DOHH2 (cell line): Measurements from ENCODE around the gene TANGO2.

ENCODE experiments used
- H3F3A ChIP-seq: fragments of 200-600 bp; sonication (generic), shearing (Covaris generic); 2 replicates; pipeline ENCODE4 v1.6.0; 2016; ENCODE audit warnings: antibody characterized with exemption, mild to moderate bottlenecking; ENCODE audit not compliant: control insufficient read depth, insufficient read depth
- H3K27ac ChIP-seq: fragments of 200-600 bp; sonication (generic); 2 replicates; pipeline ENCODE4 v1.5.1; 2014; ENCODE audit warnings: low read depth, mild to moderate bottlenecking, low read length, moderate library complexity
- H3K27me3 ChIP-seq: fragments of 200-600 bp; sonication (generic); 2 replicates; pipeline ENCODE4 v1.6.1; 2014; ENCODE audit warnings: mild to moderate bottlenecking, low read length, mixed read lengths; ENCODE audit not compliant: control insufficient read depth
- H3K36me3 ChIP-seq: fragments of 200-600 bp; sonication (generic); 2 replicates; pipeline ENCODE4 v1.6.1; 2014; ENCODE audit warnings: mild to moderate bottlenecking, low read length, moderate library complexity, mixed read lengths; ENCODE audit not compliant: control insufficient read depth
- H3K4me1 ChIP-seq: fragments of 200-600 bp; sonication (generic); 2 replicates; pipeline ENCODE4 v1.6.1; 2014; ENCODE audit warnings: mild to moderate bottlenecking, low read length, mixed read lengths; ENCODE audit not compliant: control insufficient read depth
- H3K4me2 ChIP-seq: fragments of 200-600 bp; sonication (generic); 2 replicates; pipeline ENCODE4 v1.6.0; 2014; ENCODE audit warnings: mild to moderate bottlenecking, low read length, moderate library complexity
- H3K4me3 ChIP-seq: fragments of 200-600 bp; sonication (generic); 2 replicates; pipeline ENCODE4 v1.5.1; 2014; ENCODE audit warnings: mild to moderate bottlenecking, low read length, mixed read lengths
- H3K79me2 ChIP-seq: fragments of 200-600 bp; sonication (generic); 2 replicates; pipeline ENCODE4 v1.6.1; 2014; ENCODE audit warnings: mild to moderate bottlenecking, low read length, mixed read lengths; ENCODE audit not compliant: control insufficient read depth
- H3K9me2 ChIP-seq: fragments of 200-600 bp; sonication (generic); replicated peaks from 2 replicates; pipeline ENCODE4 v1.6.1; 2014; ENCODE audit warnings: mild to moderate bottlenecking, low read length, mixed read lengths; ENCODE audit not compliant: control insufficient read depth
- H3K9me3 ChIP-seq: fragments of 200-600 bp; sonication (generic); 2 replicates; pipeline ENCODE4 v1.6.1; 2014; ENCODE audit warnings: antibody characterized with exemption, low read length, mixed read lengths; ENCODE audit not compliant: control insufficient read depth, insufficient read depth
- H4K20me1 ChIP-seq: fragments of 200-600 bp; sonication (generic); 2 replicates; pipeline ENCODE4 v1.6.0; 2014; ENCODE audit warnings: low read depth, mild to moderate bottlenecking, antibody characterized with exemption, low read length, moderate library complexity; ENCODE audit not compliant: control insufficient read depth, insufficient read depth
- EZH2phosphoT487 ChIP-seq: fragments of 200-600 bp; sonication (generic); IDR thresholded peaks from 2 replicates; pipeline ENCODE4 v1.6.1; 2017; ENCODE audit warnings: borderline replicate concordance, mild to moderate bottlenecking, antibody characterized with exemption, low read length, moderate library complexity, mixed read lengths
- TF ChIP-seq, protein P1 (sequence below): fragments of 200-600 bp; sonication (generic); IDR thresholded peaks from one replicate; pipeline ENCODE4 v1.5.1; 2014; ENCODE audit warnings: antibody characterized with exemption, mild to moderate bottlenecking, low read depth, low read length; ENCODE audit not compliant: poor library complexity, severe bottlenecking

TANGO2 gene

DNA sequence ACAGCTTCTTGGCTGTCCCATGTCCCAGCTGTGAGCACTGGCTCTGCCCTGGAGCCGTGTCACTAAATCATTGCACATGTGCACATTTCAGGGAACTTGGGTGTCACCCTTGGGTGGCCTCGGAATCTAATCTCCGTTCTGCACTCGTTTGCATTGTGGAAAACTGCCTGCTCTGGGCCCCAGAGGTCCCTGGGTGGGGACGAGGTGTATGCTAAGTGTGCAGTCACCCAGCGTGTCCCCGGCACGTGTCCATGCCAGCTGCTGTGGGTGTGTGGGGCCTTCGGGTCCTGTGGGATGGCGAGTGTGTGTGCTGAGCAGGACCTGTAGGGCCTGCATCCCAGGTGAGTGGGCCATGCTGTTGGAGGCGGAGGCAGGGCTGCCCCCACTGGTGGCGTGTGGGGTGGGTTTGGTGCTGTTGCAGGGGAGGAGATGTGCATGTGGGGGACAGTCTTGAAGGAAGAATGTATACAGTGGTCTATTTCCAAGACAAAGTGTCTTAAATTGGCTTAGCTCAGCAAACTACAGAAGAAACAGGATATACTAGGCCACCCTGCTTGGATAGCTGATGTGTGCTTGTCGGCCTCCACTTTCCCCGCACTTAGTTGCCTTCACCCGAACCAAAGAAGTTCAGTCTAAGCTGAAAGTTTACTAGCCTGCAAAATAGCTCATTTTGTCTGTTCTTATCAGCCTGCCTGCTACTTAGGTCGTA is 14.6 kb downstream of the TANGO2 start:
- Histone ChIP-seq H3K4me2 (peak overlapping the region; percentile 65), H3K27ac (peak overlapping the region; percentile 92), H3K36me3 (peaks cover 30% of the 10 kb centered on the region), H4K20me1 (no peaks in the 10 kb centered on the region), H3K9me2 (no peaks in the 10 kb centered on the region), H3K4me1 (peaks cover 76% of the 10 kb centered on the region), H3K27me3 (no peaks in the 10 kb centered on the region), H3K79me2 (peaks cover 43% of the 10 kb centered on the region), H3F3A (peaks cover 8% of the 10 kb centered on the region; the same call in 1 of the 2 replicates), H3K4me3 (peak overlapping the region; percentile 48), H3K9me3 (peaks cover 8% of the 10 kb centered on the region; the same call in 1 of the 2 replicates)
- no peak for TF ChIP-seq EZH2phosphoT487
- TF ChIP-seq, protein P1, sequence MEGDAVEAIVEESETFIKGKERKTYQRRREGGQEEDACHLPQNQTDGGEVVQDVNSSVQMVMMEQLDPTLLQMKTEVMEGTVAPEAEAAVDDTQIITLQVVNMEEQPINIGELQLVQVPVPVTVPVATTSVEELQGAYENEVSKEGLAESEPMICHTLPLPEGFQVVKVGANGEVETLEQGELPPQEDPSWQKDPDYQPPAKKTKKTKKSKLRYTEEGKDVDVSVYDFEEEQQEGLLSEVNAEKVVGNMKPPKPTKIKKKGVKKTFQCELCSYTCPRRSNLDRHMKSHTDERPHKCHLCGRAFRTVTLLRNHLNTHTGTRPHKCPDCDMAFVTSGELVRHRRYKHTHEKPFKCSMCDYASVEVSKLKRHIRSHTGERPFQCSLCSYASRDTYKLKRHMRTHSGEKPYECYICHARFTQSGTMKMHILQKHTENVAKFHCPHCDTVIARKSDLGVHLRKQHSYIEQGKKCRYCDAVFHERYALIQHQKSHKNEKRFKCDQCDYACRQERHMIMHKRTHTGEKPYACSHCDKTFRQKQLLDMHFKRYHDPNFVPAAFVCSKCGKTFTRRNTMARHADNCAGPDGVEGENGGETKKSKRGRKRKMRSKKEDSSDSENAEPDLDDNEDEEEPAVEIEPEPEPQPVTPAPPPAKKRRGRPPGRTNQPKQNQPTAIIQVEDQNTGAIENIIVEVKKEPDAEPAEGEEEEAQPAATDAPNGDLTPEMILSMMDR = no peak

DNA sequence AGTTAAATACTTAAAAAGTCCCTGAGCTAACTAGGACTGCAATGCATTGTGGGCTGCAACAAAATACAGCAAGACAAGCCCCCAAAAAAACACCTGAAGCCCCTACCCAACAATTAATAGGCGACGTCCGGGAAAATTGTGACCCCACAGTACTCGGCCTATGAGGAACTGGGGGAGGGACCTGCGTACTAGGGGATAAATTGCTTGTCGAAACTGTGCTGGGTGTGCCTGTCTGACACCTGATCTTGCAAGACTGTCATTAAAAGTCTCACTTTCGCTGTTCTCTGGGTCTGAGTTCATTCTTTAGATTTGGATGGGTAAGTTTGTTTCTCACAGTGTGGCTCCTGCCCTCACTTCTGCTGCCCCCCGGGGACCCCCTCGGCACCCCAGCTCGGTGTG is 15.2 kb downstream of the TANGO2 start:
- Histone ChIP-seq H3K27ac (peak overlapping the region; percentile 92), H3K4me3 (peak overlapping the region; percentile 48)

DNA sequence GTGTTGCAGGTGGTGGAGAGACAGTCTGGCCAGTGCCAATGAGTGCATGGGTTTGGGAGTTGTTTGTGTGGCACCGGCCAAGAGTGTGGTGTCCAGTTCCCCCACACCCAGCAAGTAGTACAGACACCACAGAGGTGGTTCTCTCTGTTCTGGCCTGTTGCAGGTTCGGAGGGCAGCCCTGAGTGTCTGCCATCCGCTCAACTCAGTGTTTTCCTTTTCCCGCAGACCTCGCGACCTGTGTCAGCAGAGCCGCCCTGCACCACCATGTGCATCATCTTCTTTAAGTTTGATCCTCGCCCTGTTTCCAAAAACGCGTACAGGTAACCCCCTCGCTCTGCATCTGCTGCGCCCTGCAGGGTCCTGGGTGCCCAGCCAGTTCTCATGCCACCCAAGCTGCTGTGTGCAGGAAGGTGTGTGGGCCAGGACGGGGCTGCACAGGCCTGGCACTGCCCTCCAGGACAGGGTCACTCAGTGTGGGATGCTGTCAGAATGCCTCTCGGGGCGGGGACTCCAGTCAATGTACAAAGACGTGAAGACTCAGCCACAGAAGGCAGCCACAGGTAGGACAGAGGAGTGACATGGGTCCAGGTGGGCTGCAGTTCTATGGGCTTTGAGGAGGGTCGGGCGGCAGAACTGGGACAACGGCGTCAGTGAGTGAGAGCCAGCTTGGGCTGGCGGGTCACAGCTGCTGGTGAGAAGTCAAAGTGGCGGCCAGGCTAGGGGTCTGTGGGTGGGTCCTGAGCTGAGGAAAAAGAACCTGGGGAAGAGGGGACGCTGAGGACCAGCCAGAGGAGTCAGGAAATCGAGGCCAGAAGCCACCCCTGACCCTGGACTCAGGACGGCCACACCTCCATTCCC is 15.9 kb downstream of the TANGO2 start:
- H4K20me1 ChIP-seq = no peaks in the 10 kb centered on the region
- TF ChIP-seq, protein P1 = no peak
- no peak for TF ChIP-seq EZH2phosphoT487
- peaks cover 8% of the 10 kb centered on the region; the same call in 1 of the 2 replicates for H3K9me3 ChIP-seq
- peak overlapping the region; percentile 48 for H3K4me3 ChIP-seq
- H3K27me3 ChIP-seq = no peaks in the 10 kb centered on the region
- peaks cover 37% of the 10 kb centered on the region for H3K79me2 ChIP-seq
- no peaks in the 10 kb centered on the region for H3K9me2 ChIP-seq
- peaks cover 67% of the 10 kb centered on the region for H3K4me1 ChIP-seq
- H3K36me3 ChIP-seq = peaks cover 30% of the 10 kb centered on the region
- peaks cover 8% of the 10 kb centered on the region; the same call in 1 of the 2 replicates for H3F3A ChIP-seq
- H3K4me2 ChIP-seq = peak overlapping the region; percentile 65
- H3K27ac ChIP-seq = peak overlapping the region; percentile 92; the same call in 1 of the 2 replicates

More for the DNA sequence above, 15.2 kb downstream of the TANGO2 start:
- Histone ChIP-seq H3K79me2 (peaks cover 43% of the 10 kb centered on the region), H3K4me2 (peak overlapping the region; percentile 65), H3K9me3 (peaks cover 8% of the 10 kb centered on the region; the same call in 1 of the 2 replicates), H3K9me2 (no peaks in the 10 kb centered on the region), H3K36me3 (peaks cover 30% of the 10 kb centered on the region), H4K20me1 (no peaks in the 10 kb centered on the region), H3F3A (peaks cover 8% of the 10 kb centered on the region; the same call in 1 of the 2 replicates), H3K27me3 (no peaks in the 10 kb centered on the region), H3K4me1 (peaks cover 73% of the 10 kb centered on the region)
- TF ChIP-seq, protein P1 = no peak
- no peak for TF ChIP-seq EZH2phosphoT487
